Vagina (tissue), 2 donors: ENCODE data around the gene MED13L.

Experiments
- CTCF ChIP-seq, 3 experiments: fragments of 450-650 bp in 2 of 3; fragments of 200-600 bp in 1 of 3; sonication (generic) in 1 of 3; IDR thresholded peaks; one replicate each; pipeline ENCODE4 v1.5.1; 2017 to 2019; ENCODE audit warnings: antibody characterized with exemption in 3 of 3, mild to moderate bottlenecking in 2 of 3, moderate library complexity in 2 of 3
- POLR2A ChIP-seq, 2 donors: fragments of 450-650 bp; IDR thresholded peaks; one replicate each; pipeline ENCODE4 v1.6.1; 2017; ENCODE audit warnings: antibody characterized with exemption in 2 of 2, mild to moderate bottlenecking in 2 of 2, moderate library complexity in 2 of 2
- POLR2AphosphoS5 ChIP-seq, 2 donors: sonication (generic); formaldehyde crosslinking; IDR thresholded peaks; one replicate each; pipeline ENCODE4 v1.9.0; 2017; ENCODE audit warnings: antibody characterized with exemption in 2 of 2, mild to moderate bottlenecking in 2 of 2, low read depth in 1 of 2; ENCODE audit not compliant: insufficient read depth in 1 of 2

GRCh38 chr12:116288735-116289134 is 11.2 kb upstream of the MED13L start:
- TF ChIP-seq CTCF (IDR thresholded peaks at IDR 0.05) (no peak), POLR2A (IDR thresholded peaks at IDR 0.05) (no peak), POLR2AphosphoS5 (IDR thresholded peaks at IDR 0.05; ENCODE audit: insufficient read depth in 1 of 2, low read depth in 1 of 2) (no peak)
